A673 (cell line): ENCODE data around the gene ROBO2.

Experiments used
- CTCF ChIP-seq: fragments of 300-800, 200-600 bp; sonication (generic); conservative IDR thresholded peaks from 2 replicates; pipeline ENCODE4 v1.5.1; 2017; ENCODE audit warnings: low read depth, mild to moderate bottlenecking, antibody characterized with exemption, low read length, moderate library complexity, mixed read lengths
- EZH2 ChIP-seq: fragments of 200-600 bp; sonication (generic); IDR thresholded peaks from 2 replicates; pipeline ENCODE4 v1.6.1; 2017; ENCODE audit warnings: borderline replicate concordance, low read depth, mild to moderate bottlenecking, mixed read lengths, antibody characterized with exemption, low read length; ENCODE audit not compliant: poor library complexity, severe bottlenecking

DNA sequence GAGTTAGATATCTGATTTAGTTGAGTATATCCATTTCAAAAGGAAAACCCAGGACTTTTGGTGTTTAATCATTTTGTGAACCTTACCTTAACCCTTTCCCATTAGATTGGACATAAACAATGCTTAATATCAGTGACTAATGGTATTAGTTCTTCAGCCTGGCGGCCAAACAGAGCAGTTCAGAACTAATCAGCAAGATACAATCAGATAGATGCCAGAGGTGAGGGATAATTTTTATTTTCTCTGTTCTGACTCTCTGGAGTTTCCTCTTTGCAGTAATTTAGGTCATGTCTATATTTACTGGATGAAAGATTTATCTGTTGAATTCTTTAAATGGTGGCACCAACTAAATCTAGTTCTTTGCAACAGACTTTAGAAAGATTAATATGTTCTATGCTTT lies 337.8 kb downstream of the ROBO2 start:
- TF ChIP-seq CTCF = no peak
- no peak for TF ChIP-seq EZH2
